ENCODE measurements around the gene ADGB. TPM values are rescaled to one million over a fixed set of nuclear protein-coding genes. Genes with fewer than 3 reads are reported as not detected.
A peak's percentile ranks its signal among the peaks of the same experiment; 100 is the strongest.

Gene ADGB
- total and polyA plus RNA-seq, 2 donors (not counting 1 experiment from before 2014, with no cell fraction given): not detected

DNA sequence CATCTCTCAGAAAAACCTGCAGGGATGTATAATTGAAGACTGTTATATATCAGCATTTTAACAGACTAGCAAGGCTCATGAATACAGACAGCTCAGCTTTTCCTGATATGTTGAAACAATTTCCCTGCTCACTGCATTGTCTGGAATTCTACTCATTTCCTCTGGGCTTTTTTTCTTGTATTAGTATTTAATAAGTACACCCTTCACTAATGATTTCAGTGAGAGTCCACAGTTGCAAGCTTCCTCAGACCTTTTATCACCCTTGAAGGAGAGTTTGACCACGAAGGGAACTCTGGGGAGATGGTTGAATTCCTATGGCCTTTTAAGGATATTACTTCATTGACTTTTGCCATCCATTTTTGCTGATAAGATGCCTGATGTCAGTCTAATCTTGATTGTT lies 248.7 kb downstream of the ADGB start:
- Histone ChIP-seq H3K27ac (ENCODE audit: insufficient read depth, low read length) (no peak overlapping the region), H3K9me3 (ENCODE audit: control insufficient read depth, insufficient read depth, low read depth, low read length) (no peaks in the 10 kb centered on the region), H2AFZ (ENCODE audit: low read length) (no peak overlapping the region), H3K27me3 (ENCODE audit: control insufficient read depth, insufficient read depth, low read length) (no peaks in the 10 kb centered on the region), H3K9ac (ENCODE audit: insufficient read depth, low read length) (no peak overlapping the region), H3K36me3 (ENCODE audit: control insufficient read depth, insufficient read depth, low read length) (no peaks in the 10 kb centered on the region), H3K4me3 (replicated peaks in 1 of 4; ENCODE audit: control extremely low read depth in 1 of 4, insufficient read depth in 1 of 4, low read depth in 3 of 4, low read length in 4 of 4) (no peak overlapping the region), H3K4me1 (ENCODE audit: control insufficient read depth, extremely low read depth, insufficient read depth, low read length) (no peaks in the 10 kb centered on the region), H3K79me2 (ENCODE audit: control insufficient read depth, insufficient read depth, low read length) (no peaks in the 10 kb centered on the region), H4K20me1 (ENCODE audit: control insufficient read depth, extremely low read depth, insufficient read depth, low read length) (no peaks in the 10 kb centered on the region), H3K4me2 (ENCODE audit: extremely low read depth, insufficient read depth, low read length) (no peak overlapping the region)
- peak; percentile 11 to 75 for DNase-seq (ENCODE audit: low read depth in 2 of 2)
- TF ChIP-seq, protein P1, sequence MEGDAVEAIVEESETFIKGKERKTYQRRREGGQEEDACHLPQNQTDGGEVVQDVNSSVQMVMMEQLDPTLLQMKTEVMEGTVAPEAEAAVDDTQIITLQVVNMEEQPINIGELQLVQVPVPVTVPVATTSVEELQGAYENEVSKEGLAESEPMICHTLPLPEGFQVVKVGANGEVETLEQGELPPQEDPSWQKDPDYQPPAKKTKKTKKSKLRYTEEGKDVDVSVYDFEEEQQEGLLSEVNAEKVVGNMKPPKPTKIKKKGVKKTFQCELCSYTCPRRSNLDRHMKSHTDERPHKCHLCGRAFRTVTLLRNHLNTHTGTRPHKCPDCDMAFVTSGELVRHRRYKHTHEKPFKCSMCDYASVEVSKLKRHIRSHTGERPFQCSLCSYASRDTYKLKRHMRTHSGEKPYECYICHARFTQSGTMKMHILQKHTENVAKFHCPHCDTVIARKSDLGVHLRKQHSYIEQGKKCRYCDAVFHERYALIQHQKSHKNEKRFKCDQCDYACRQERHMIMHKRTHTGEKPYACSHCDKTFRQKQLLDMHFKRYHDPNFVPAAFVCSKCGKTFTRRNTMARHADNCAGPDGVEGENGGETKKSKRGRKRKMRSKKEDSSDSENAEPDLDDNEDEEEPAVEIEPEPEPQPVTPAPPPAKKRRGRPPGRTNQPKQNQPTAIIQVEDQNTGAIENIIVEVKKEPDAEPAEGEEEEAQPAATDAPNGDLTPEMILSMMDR (conservative IDR thresholded peaks at IDR 0.05 in 1 of 2, IDR thresholded peaks at IDR 0.05 in 1 of 2; ENCODE audit: low read depth in 1 of 2, low read length in 2 of 2): no peak
- no peak for TF ChIP-seq EZH2 (IDR thresholded peaks at IDR 0.05; ENCODE audit: low read length, missing control alignments)

DNA sequence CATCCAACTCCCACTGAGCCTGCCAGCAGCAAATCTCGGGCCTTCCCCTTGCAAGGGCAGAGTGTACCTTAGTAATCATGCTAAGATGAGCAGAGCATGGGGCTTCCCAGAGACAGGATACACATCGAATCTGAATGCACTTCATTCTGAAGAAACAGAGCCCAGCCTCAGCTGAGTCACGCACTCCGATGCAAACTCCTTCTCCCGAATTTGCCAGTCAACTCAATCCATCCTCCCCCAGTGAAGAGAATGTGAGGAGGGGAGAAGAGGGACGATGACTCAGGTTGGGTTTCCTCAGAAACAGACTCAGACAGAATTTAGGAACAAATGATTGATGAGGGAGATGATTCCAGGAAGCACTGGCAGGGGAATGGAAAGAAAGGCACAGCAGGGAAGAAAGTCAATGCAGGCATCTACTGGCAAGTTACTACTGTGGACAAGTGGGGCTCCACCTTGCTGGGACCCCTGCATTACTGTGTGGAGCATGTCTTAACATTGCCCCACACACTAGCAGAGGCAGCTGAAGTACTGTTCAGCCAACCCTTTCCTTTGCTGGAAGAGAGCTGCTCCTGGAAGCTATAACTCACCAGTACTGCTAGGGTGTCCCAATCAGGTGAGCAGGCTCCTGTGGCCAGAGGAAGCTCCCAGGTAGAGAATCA lies 251.6 kb downstream of the ADGB start:
- Histone ChIP-seq H3K4me1 (ENCODE audit: control insufficient read depth, extremely low read depth, insufficient read depth, low read length) (no peaks in the 10 kb centered on the region), H4K20me1 (ENCODE audit: control insufficient read depth, extremely low read depth, insufficient read depth, low read length) (no peaks in the 10 kb centered on the region), H3K36me3 (ENCODE audit: control insufficient read depth, insufficient read depth, low read length) (no peaks in the 10 kb centered on the region), H2AFZ (ENCODE audit: low read length) (no peak overlapping the region), H3K4me2 (ENCODE audit: extremely low read depth, insufficient read depth, low read length) (no peak overlapping the region), H3K9ac (ENCODE audit: insufficient read depth, low read length) (no peak overlapping the region), H3K9me3 (ENCODE audit: control insufficient read depth, insufficient read depth, low read depth, low read length) (no peaks in the 10 kb centered on the region), H3K27ac (ENCODE audit: insufficient read depth, low read length) (no peak overlapping the region), H3K27me3 (ENCODE audit: control insufficient read depth, insufficient read depth, low read length) (no peaks in the 10 kb centered on the region), H3K79me2 (ENCODE audit: control insufficient read depth, insufficient read depth, low read length) (no peaks in the 10 kb centered on the region), H3K4me3 (replicated peaks in 1 of 4; ENCODE audit: control extremely low read depth in 1 of 4, insufficient read depth in 1 of 4, low read depth in 3 of 4, low read length in 4 of 4) (no peak overlapping the region)
- no peak for TF ChIP-seq EZH2 (IDR thresholded peaks at IDR 0.05; ENCODE audit: low read length, missing control alignments)
- TF ChIP-seq, protein P1 (conservative IDR thresholded peaks at IDR 0.05 in 1 of 2, IDR thresholded peaks at IDR 0.05 in 1 of 2; ENCODE audit: low read depth in 1 of 2, low read length in 2 of 2): no peak
- peak; percentile 58 to 98 for DNase-seq (ENCODE audit: low read depth in 2 of 2)

DNA sequence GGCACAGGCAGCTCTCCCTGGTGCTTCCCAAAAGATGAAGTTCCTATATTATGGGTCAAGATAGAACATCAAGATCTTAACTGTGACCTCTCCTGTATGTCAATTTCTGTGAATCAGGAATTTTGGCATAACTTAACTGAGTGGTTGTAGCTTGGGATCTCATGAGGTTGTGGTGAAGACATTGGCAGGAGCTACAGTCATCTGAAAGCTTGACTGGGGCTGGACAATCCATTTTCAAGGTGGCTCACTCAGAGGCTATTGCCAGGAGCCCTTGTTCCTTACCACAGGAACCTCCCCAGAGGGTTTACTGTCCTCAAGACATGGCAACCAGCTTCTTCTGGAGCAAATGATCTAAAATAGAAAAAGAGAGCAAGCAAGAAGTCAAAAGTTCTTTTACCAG lies 252.2 kb downstream of the ADGB start:
- Histone ChIP-seq H3K9me3 (ENCODE audit: control insufficient read depth, insufficient read depth, low read depth, low read length) (no peaks in the 10 kb centered on the region), H3K27ac (ENCODE audit: insufficient read depth, low read length) (no peak overlapping the region), H3K27me3 (ENCODE audit: control insufficient read depth, insufficient read depth, low read length) (no peaks in the 10 kb centered on the region), H2AFZ (ENCODE audit: low read length) (no peak overlapping the region), H3K4me3 (replicated peaks in 1 of 4; ENCODE audit: control extremely low read depth in 1 of 4, insufficient read depth in 1 of 4, low read depth in 3 of 4, low read length in 4 of 4) (no peak overlapping the region), H3K4me1 (ENCODE audit: control insufficient read depth, extremely low read depth, insufficient read depth, low read length) (no peaks in the 10 kb centered on the region), H3K9ac (ENCODE audit: insufficient read depth, low read length) (no peak overlapping the region), H3K4me2 (ENCODE audit: extremely low read depth, insufficient read depth, low read length) (no peak overlapping the region), H4K20me1 (ENCODE audit: control insufficient read depth, extremely low read depth, insufficient read depth, low read length) (no peaks in the 10 kb centered on the region), H3K79me2 (ENCODE audit: control insufficient read depth, insufficient read depth, low read length) (no peaks in the 10 kb centered on the region), H3K36me3 (ENCODE audit: control insufficient read depth, insufficient read depth, low read length) (no peaks in the 10 kb centered on the region)
- no peak for TF ChIP-seq EZH2 (IDR thresholded peaks at IDR 0.05; ENCODE audit: low read length, missing control alignments)
- TF ChIP-seq, protein P1 (conservative IDR thresholded peaks at IDR 0.05 in 1 of 2, IDR thresholded peaks at IDR 0.05 in 1 of 2; ENCODE audit: low read depth in 1 of 2, low read length in 2 of 2): no peak
- peak in 1 of 2 donors; percentile 72 for DNase-seq (ENCODE audit: low read depth in 2 of 2)

All from fibroblast of lung (primary cell).